Trophoblast cell (in vitro differentiated cells and primary cell): ENCODE measurements around the gene TIMM44.
A peak's percentile ranks its signal among the peaks of the same experiment; 100 is the strongest.

Experiments
- DNase-seq, 2 donors: peaks; one replicate each; pipeline ENCODE4 v3.0.0-alpha.2; 2016
- H2AFZ ChIP-seq: 2 replicates; pipeline ENCODE4 v1.6.1; 2013; ENCODE audit warnings: low read length, moderate library complexity, mild to moderate bottlenecking; ENCODE audit not compliant: insufficient read depth, poor library complexity
- H2AK5ac ChIP-seq: 2 replicates; pipeline ENCODE4 v1.6.1; 2013; ENCODE audit warnings: mild to moderate bottlenecking, low read length
- H2BK120ac ChIP-seq: 2 replicates; pipeline ENCODE4 v1.6.1; 2013; ENCODE audit warnings: low read length, mild to moderate bottlenecking, moderate library complexity; ENCODE audit not compliant: insufficient read depth, poor library complexity
- H2BK12ac ChIP-seq: 2 replicates; pipeline ENCODE4 v1.6.1; 2013; ENCODE audit warnings: mild to moderate bottlenecking, low read length, moderate library complexity
- H2BK5ac ChIP-seq: 2 replicates; pipeline ENCODE4 v1.6.1; 2013; ENCODE audit warnings: low read length, low read depth, moderate library complexity, mild to moderate bottlenecking; ENCODE audit not compliant: poor library complexity
- H3K14ac ChIP-seq: 2 replicates; pipeline ENCODE4 v1.6.1; 2013; ENCODE audit warnings: mild to moderate bottlenecking, low read length
- H3K18ac ChIP-seq: 2 replicates; pipeline ENCODE4 v1.6.1; 2013; ENCODE audit warnings: mild to moderate bottlenecking, low read length
- H3K23ac ChIP-seq: 2 replicates; pipeline ENCODE4 v1.6.1; 2013; ENCODE audit warnings: low read length
- H3K27ac ChIP-seq: 2 replicates; pipeline ENCODE4 v1.5.1; 2013; ENCODE audit warnings: low read depth, mild to moderate bottlenecking, inconsistent platforms, low read length, moderate library complexity
- H3K27me3 ChIP-seq: 2 replicates; pipeline ENCODE4 v1.6.1; 2013; ENCODE audit warnings: inconsistent platforms, mild to moderate bottlenecking, low read length, moderate library complexity; ENCODE audit not compliant: insufficient read depth
- H3K36me3 ChIP-seq, 2 experiments: 1 replicate in 1 of 2; 2 replicates in 1 of 2; pipeline ENCODE4 v1.6.1; 2013; ENCODE audit warnings: low read length in 2 of 2, mild to moderate bottlenecking in 2 of 2, moderate library complexity in 1 of 2; ENCODE audit not compliant: insufficient read depth in 2 of 2, control insufficient read depth in 1 of 2
- H3K4ac ChIP-seq: 2 replicates; pipeline ENCODE4 v1.6.1; 2013; ENCODE audit warnings: low read depth, mild to moderate bottlenecking, low read length, moderate library complexity
- H3K4me1 ChIP-seq, 2 experiments: 1 replicate in 1 of 2; 2 replicates in 1 of 2; pipeline ENCODE4 v1.6.1; 2013; ENCODE audit warnings: low read length in 2 of 2, mild to moderate bottlenecking in 2 of 2, moderate library complexity in 1 of 2; ENCODE audit not compliant: insufficient read depth in 2 of 2, control insufficient read depth in 1 of 2
- H3K4me2 ChIP-seq: 2 replicates; pipeline ENCODE4 v1.6.1; 2013; ENCODE audit warnings: inconsistent platforms, mild to moderate bottlenecking, low read length, moderate library complexity
- H3K4me3 ChIP-seq: 2 replicates; pipeline ENCODE4 v1.5.1; 2013; ENCODE audit warnings: mild to moderate bottlenecking, low read depth, low read length, inconsistent platforms
- H3K79me1 ChIP-seq: one replicate; pipeline ENCODE4 v1.6.1; 2013; ENCODE audit warnings: low read length
- H3K79me2 ChIP-seq: 2 replicates; pipeline ENCODE4 v1.6.1; 2013; ENCODE audit warnings: low read length, mild to moderate bottlenecking; ENCODE audit not compliant: control insufficient read depth, insufficient read depth, poor library complexity
- H3K9ac ChIP-seq: 2 replicates; pipeline ENCODE4 v1.6.1; 2013; ENCODE audit warnings: mild to moderate bottlenecking, low read length
- H3K9me3 ChIP-seq: 2 replicates; pipeline ENCODE4 v1.6.1; 2013; ENCODE audit warnings: low read depth, mild to moderate bottlenecking, control low read depth, inconsistent platforms, low read length; ENCODE audit not compliant: insufficient read depth
- H4K12ac ChIP-seq: 2 replicates; pipeline ENCODE4 v1.6.1; 2013; ENCODE audit warnings: low read depth, mild to moderate bottlenecking, low read length, moderate library complexity
- H4K8ac ChIP-seq: 2 replicates; pipeline ENCODE4 v1.6.1; 2013; ENCODE audit warnings: low read depth, mild to moderate bottlenecking, low read length, moderate library complexity
- H4K91ac ChIP-seq: one replicate; pipeline ENCODE4 v1.6.1; 2013; ENCODE audit warnings: low read depth, mild to moderate bottlenecking, low read length, moderate library complexity
- WGBS: extraction: QIAGEN DNeasy Blood & Tissue Kit; methylation state at CpG from one replicate; pipeline ENCODE4 v1.1.7; 2013; ENCODE audit warnings: missing lambda C conversion rate; ENCODE audit not compliant: insufficient read length, insufficient coverage; ENCODE audit errors: extremely low coverage; 5-methylcytosine and 5-hydroxymethylcytosine counted together

TIMM44 gene

DNA sequence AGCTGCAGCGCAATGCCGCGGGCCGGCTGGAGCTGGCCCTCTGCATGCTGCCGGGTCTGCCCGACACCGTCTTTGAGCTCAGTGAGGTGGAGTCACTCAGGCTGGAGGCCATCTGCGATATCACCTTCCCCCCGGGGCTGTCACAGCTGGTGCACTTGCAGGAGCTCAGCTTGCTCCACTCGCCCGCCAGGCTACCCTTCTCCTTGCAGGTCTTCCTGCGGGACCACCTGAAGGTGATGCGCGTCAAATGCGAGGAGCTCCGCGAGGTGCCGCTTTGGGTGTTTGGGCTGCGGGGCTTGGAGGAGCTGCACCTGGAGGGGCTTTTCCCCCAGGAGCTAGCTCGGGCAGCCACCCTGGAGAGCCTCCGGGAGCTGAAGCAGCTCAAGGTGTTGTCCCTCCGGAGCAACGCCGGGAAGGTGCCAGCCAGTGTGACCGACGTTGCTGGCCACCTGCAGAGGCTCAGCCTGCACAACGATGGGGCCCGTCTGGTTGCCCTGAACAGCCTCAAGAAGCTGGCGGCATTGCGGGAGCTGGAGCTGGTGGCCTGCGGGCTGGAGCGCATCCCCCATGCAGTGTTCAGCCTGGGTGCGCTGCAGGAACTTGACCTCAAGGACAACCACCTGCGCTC, 43.6 kb downstream of the TIMM44 start:
- Histone ChIP-seq H3K79me1 (peaks cover 16% of the 10 kb centered on the region), H2AK5ac (no peak overlapping the region), H3K9me3 (peaks cover 2% of the 10 kb centered on the region), H2BK5ac (no peak overlapping the region), H3K4me3 (no peak overlapping the region), H3K27ac (no peak overlapping the region), H3K4me2 (no peak overlapping the region), H2AFZ (no peak overlapping the region), H2BK12ac (no peak overlapping the region), H3K23ac (no peak overlapping the region), H3K27me3 (no peaks in the 10 kb centered on the region), H2BK120ac (no peak overlapping the region), H4K91ac (no peak overlapping the region), H3K36me3 (no peaks in the 10 kb centered on the region), H4K8ac (no peak overlapping the region), H3K14ac (no peak overlapping the region), H3K4me1 (peaks cover 18 to 20% of the 10 kb centered on the region in 2 experiments), H4K12ac (no peak overlapping the region), H3K9ac (no peak overlapping the region), H3K79me2 (peaks cover 15% of the 10 kb centered on the region), H3K18ac (no peak overlapping the region), H3K4ac (no peak overlapping the region)
- WGBS, result no CpG with 5 or more reads among the region's 34 CpGs
- no peak for DNase-seq

- H3K18ac ChIP-seq, result no peak overlapping the region
- no peak for DNase-seq
- H3K23ac ChIP-seq, result no peak overlapping the region
- no peak overlapping the region for H2BK12ac ChIP-seq
- H3K14ac ChIP-seq, result no peak overlapping the region
- H4K8ac ChIP-seq, result no peak overlapping the region
- H3K27ac ChIP-seq, result no peak overlapping the region
- no peak overlapping the region for H2AFZ ChIP-seq
- peaks cover 17 to 19% of the 10 kb centered on the region in 2 experiments for H3K4me1 ChIP-seq
- H4K91ac ChIP-seq, result no peak overlapping the region
- H3K4me2 ChIP-seq, result no peak overlapping the region
- peaks cover 2% of the 10 kb centered on the region for H3K9me3 ChIP-seq
- no peak overlapping the region for H3K4me3 ChIP-seq
- no peak overlapping the region for H2AK5ac ChIP-seq
- no peaks in the 10 kb centered on the region for H3K27me3 ChIP-seq
- no peak overlapping the region for H2BK120ac ChIP-seq
- H3K79me2 ChIP-seq, result peaks cover 7% of the 10 kb centered on the region
- no peak overlapping the region for H2BK5ac ChIP-seq
- no peak overlapping the region for H3K4ac ChIP-seq
- peaks cover 9% of the 10 kb centered on the region for H3K79me1 ChIP-seq
- no peak overlapping the region for H3K9ac ChIP-seq
- H4K12ac ChIP-seq, result no peak overlapping the region
- no CpG with 5 or more reads among the region's 16 CpGs for WGBS
- no peaks in the 10 kb centered on the region for H3K36me3 ChIP-seq
Measured at GRCh38 chr19:7898967-7899366, 44.5 kb downstream of the TIMM44 start.

GRCh38 chr19:7897292-7897691, 46.2 kb downstream of the TIMM44 start:
- WGBS, result no CpG with 5 or more reads among the region's 11 CpGs
- Histone ChIP-seq H4K12ac (no peak overlapping the region), H3K27ac (no peak overlapping the region), H4K91ac (no peak overlapping the region), H3K14ac (no peak overlapping the region), H3K79me2 (no peaks in the 10 kb centered on the region), H3K18ac (no peak overlapping the region), H2BK120ac (no peak overlapping the region), H3K27me3 (no peaks in the 10 kb centered on the region), H3K79me1 (no peaks in the 10 kb centered on the region), H3K4ac (no peak overlapping the region), H3K4me2 (no peak overlapping the region), H3K9me3 (no peaks in the 10 kb centered on the region), H2AFZ (no peak overlapping the region), H3K4me3 (no peak overlapping the region), H2BK12ac (no peak overlapping the region), H4K8ac (no peak overlapping the region), H3K9ac (no peak overlapping the region), H2BK5ac (no peak overlapping the region), H3K23ac (no peak overlapping the region), H2AK5ac (no peak overlapping the region), H3K4me1 (peaks cover 10 to 11% of the 10 kb centered on the region in 2 experiments), H3K36me3 (no peaks in the 10 kb centered on the region)
- no peak for DNase-seq

GRCh38 chr19:7895565-7895964, 47.9 kb downstream of the TIMM44 start:
- Histone ChIP-seq H3K27me3 (no peaks in the 10 kb centered on the region), H3K9me3 (no peaks in the 10 kb centered on the region), H2AFZ (no peak overlapping the region), H4K91ac (peak overlapping the region; percentile 34), H3K23ac (no peak overlapping the region), H4K8ac (no peak overlapping the region), H3K79me2 (no peaks in the 10 kb centered on the region), H3K9ac (no peak overlapping the region), H3K18ac (no peak overlapping the region), H2AK5ac (no peak overlapping the region), H2BK120ac (no peak overlapping the region), H3K4me3 (no peak overlapping the region), H3K4me2 (no peak overlapping the region), H3K79me1 (no peaks in the 10 kb centered on the region), H3K27ac (no peak overlapping the region), H3K4me1 (peaks cover 10 to 11% of the 10 kb centered on the region in 2 experiments), H3K36me3 (no peaks in the 10 kb centered on the region), H4K12ac (no peak overlapping the region), H2BK12ac (no peak overlapping the region), H2BK5ac (no peak overlapping the region), H3K4ac (no peak overlapping the region), H3K14ac (peak overlapping the region; percentile 5)
- no peak for DNase-seq
- WGBS, result no CpG with 5 or more reads among the region's 13 CpGs
